Measurements from ENCODE around the gene TYW5.

GRCh38 chr2:199977984-199978415, 22.7 kb upstream of the TYW5 start:
- TF ChIP-seq CTCF (IDR thresholded peaks at IDR 0.05; ENCODE audit: low read length) (no peak), EZH2 (IDR thresholded peaks at IDR 0.05; ENCODE audit: borderline replicate concordance, low read length) (no peak)

Data from OCI-LY1 (cell line).